HCT116 (cell line): ENCODE results near the gene TRPM3. TPM values are rescaled to one million over a fixed set of nuclear protein-coding genes. Genes with fewer than 3 reads are reported as not detected.
A peak's percentile ranks its signal among the peaks of the same experiment; 100 is the strongest.
"Not testable (repeated sequence)": the region's sequence is repeated elsewhere in the genome, so short reads cannot be mapped to it uniquely, and the experiment has no call there.

Experiments
- ATAC-seq: fragments of 200-7000 bp; cut with Tn5 transposase; 2 replicates; pipeline ENCODE4 v1.9.1; 2020; ENCODE audit warnings: mild to moderate bottlenecking, moderate library complexity
- BruUV-seq: library from RNA; stranded (reverse); fragments of 400-500 nt; replicated peaks from 2 replicates; lab custom pipeline; 2021; lab: Mats Ljungman, UMichigan
- CTCF ChIA-PET: fragments of 300-600 bp; sonication (Branson Sonifier 250); formaldehyde crosslinking; loops from one replicate; lab custom pipeline; 2021; ENCODE audit warnings: antibody characterized with exemption; lab: Charles Lee
- POLR2A ChIA-PET: fragments of 300-600, 350-600 bp; sonication (Branson Sonifier 250); formaldehyde crosslinking; loops from one replicate; lab custom pipeline; 2021; ENCODE audit warnings: antibody characterized with exemption; lab: Charles Lee
- RAD21 ChIA-PET, 2 experiments: fragments of 300-600 bp; sonication (Branson Sonifier 250); formaldehyde crosslinking; loops; one replicate each; lab custom pipeline; 2023; ENCODE audit warnings: low total read pairs in 2 of 2; ENCODE audit not compliant: uncharacterized antibody in 2 of 2, unreplicated experiment in 2 of 2, low non-redundant PET in 1 of 2; lab: Charles Lee
- DNase-seq: peaks from one replicate; pipeline ENCODE4 v3.0.0-alpha.2; 2010; ENCODE audit warnings: low read depth, low spot score
- H2AFZ ChIP-seq: fragments of 200-600 bp; shearing (Covaris generic), sonication (generic); 2 replicates; pipeline ENCODE4 v1.6.1; 2017; ENCODE audit warnings: low read depth, mixed run types, mixed read lengths, antibody characterized with exemption, low read length; ENCODE audit not compliant: poor library complexity, severe bottlenecking
- H3K27ac ChIP-seq: 2 replicates; pipeline ENCODE4 v1.5.1; 2012; ENCODE audit warnings: low read depth, low read length
- H3K27me3 ChIP-seq: fragments of 200-600 bp; sonication (generic); 2 replicates; pipeline ENCODE4 v1.6.1; 2016; ENCODE audit warnings: mixed run types, low read length, mixed read lengths; ENCODE audit not compliant: insufficient read depth
- H3K36me3 ChIP-seq, 2 experiments: fragments of 200-500 bp in 1 of 2; fragments of 200-600 bp in 1 of 2; sonication (Bioruptor generic) in 1 of 2; sonication (generic) in 1 of 2; 2 replicates each; pipeline versions ENCODE4 v1.5.1 to v1.6.1; 2014 to 2016; ENCODE audit warnings: low read length in 2 of 2, inconsistent platforms in 1 of 2, mixed read lengths in 1 of 2, mixed run types in 1 of 2; ENCODE audit not compliant: insufficient read depth in 2 of 2, control insufficient read depth in 1 of 2
- H3K4me1 ChIP-seq, 2 experiments: fragments of 200-600 bp in 1 of 2; sonication (generic) in 1 of 2; 2 replicates each; pipeline versions ENCODE4 v1.5.1 to v1.6.1; 2012 to 2017; ENCODE audit warnings: low read length in 2 of 2, inconsistent platforms in 1 of 2, mild to moderate bottlenecking in 1 of 2, mixed read lengths in 1 of 2, mixed run types in 1 of 2, moderate library complexity in 1 of 2; ENCODE audit not compliant: insufficient read depth in 2 of 2, control insufficient read depth in 1 of 2
- H3K4me2 ChIP-seq: fragments of 200-600 bp; sonication (generic); 2 replicates; pipeline ENCODE4 v1.6.1; 2017; ENCODE audit warnings: mixed run types, low read length, mixed read lengths
- H3K4me3 ChIP-seq, 2 experiments: fragments of 200-600 bp in 1 of 2; sonication (generic) in 1 of 2; replicated peaks in 1 of 2; 2 replicates each; pipeline ENCODE4 v1.5.1; 2011 to 2016; ENCODE audit warnings: low read length in 2 of 2, control low read depth in 1 of 2, low read depth in 1 of 2, mild to moderate bottlenecking in 1 of 2, mixed read lengths in 1 of 2, mixed run types in 1 of 2
- H3K79me2 ChIP-seq: fragments of 200-600 bp; sonication (generic); 2 replicates; pipeline ENCODE4 v1.6.1; 2017; ENCODE audit warnings: mild to moderate bottlenecking, mixed run types, low read length, moderate library complexity, mixed read lengths; ENCODE audit not compliant: insufficient read depth
- H3K9ac ChIP-seq: fragments of 200-600 bp; sonication (generic); 2 replicates; pipeline ENCODE4 v1.6.1; 2016; ENCODE audit warnings: low read length, mixed read lengths
- H3K9me2 ChIP-seq: fragments of 200-600 bp; sonication (generic), shearing (Covaris generic); 2 replicates; pipeline ENCODE4 v1.6.1; 2017; ENCODE audit warnings: mixed run types, mild to moderate bottlenecking, moderate library complexity; ENCODE audit not compliant: insufficient read depth
- H3K9me3 ChIP-seq, 2 experiments: fragments of 200-500 bp in 1 of 2; fragments of 200-600 bp in 1 of 2; sonication (Bioruptor generic) in 1 of 2; sonication (generic) in 1 of 2; 2 replicates each; pipeline ENCODE4 v1.6.1; 2014 to 2017; ENCODE audit warnings: low read length in 2 of 2, mixed read lengths in 2 of 2, inconsistent platforms in 1 of 2, low read depth in 1 of 2, mild to moderate bottlenecking in 1 of 2, mixed run types in 1 of 2, moderate library complexity in 1 of 2; ENCODE audit not compliant: control insufficient read depth in 1 of 2, insufficient read depth in 1 of 2
- H4K20me1 ChIP-seq: fragments of 200-600 bp; sonication (generic), shearing (Covaris generic); 2 replicates; pipeline ENCODE4 v1.6.1; 2017; ENCODE audit warnings: mixed run types, mild to moderate bottlenecking, moderate library complexity; ENCODE audit not compliant: insufficient read depth
- ELF1 ChIP-seq: IDR thresholded peaks from 2 replicates; pipeline ENCODE4 v1.6.1; 2012; ENCODE audit warnings: low read depth, borderline replicate concordance
- EZH2phosphoT487 ChIP-seq: fragments of 200-600 bp; IDR thresholded peaks from 2 replicates; pipeline ENCODE4 v1.6.1; 2018; ENCODE audit warnings: antibody characterized with exemption, borderline replicate concordance
- FOSL1 ChIP-seq: IDR thresholded peaks from 2 replicates; pipeline ENCODE4 v1.6.1; 2012; ENCODE audit warnings: low read depth
- JUND ChIP-seq: IDR thresholded peaks from 2 replicates; pipeline ENCODE4 v1.6.1; 2012
- RAD21 ChIP-seq: IDR thresholded peaks from 2 replicates; pipeline ENCODE4 v1.6.1; 2012; ENCODE audit warnings: low read depth, mild to moderate bottlenecking
- SIN3A ChIP-seq: IDR thresholded peaks from 2 replicates; pipeline ENCODE4 v1.6.1; 2012; ENCODE audit warnings: low read depth
- TCF7L2 ChIP-seq: IDR thresholded peaks from 2 replicates; pipeline ENCODE4 v1.7.0; 2011; ENCODE audit warnings: borderline replicate concordance, inconsistent platforms; ENCODE audit not compliant: insufficient read depth, insufficient read length; ENCODE audit errors: extremely low read depth
- ZFX ChIP-seq: fragments of 450-650 bp; IDR thresholded peaks from 2 replicates; pipeline ENCODE4 v1.6.1; 2017
- intact Hi-C: fragments of 100-400 bp; cut with micrococcal nuclease; formaldehyde crosslinking; loops from 2 replicates; pipeline ENCODE4 v1.10.0; 2022
- total RNA-seq: library from RNA; stranded (reverse); gene quantifications from one replicate; pipeline ENCODE4 v1.2.1, GENCODE V29; 2021; ENCODE audit not compliant: unreplicated experiment
- TF ChIP-seq, protein P1 (sequence below), 3 experiments: fragments of 200-600 bp in 1 of 3; sonication (generic) in 1 of 3; IDR thresholded peaks in 2 of 3; conservative IDR thresholded peaks in 1 of 3; 2 replicates each; pipeline ENCODE4 v1.5.1; 2012 to 2017; ENCODE audit warnings: low read depth in 2 of 3, low read length in 2 of 3, antibody characterized with exemption in 1 of 3, borderline replicate concordance in 1 of 3, control low read depth in 1 of 3, mild to moderate bottlenecking in 1 of 3, mixed read lengths in 1 of 3, mixed run types in 1 of 3, moderate library complexity in 1 of 3; ENCODE audit not compliant: insufficient read depth in 1 of 3

Gene TRPM3
- total RNA-seq, 1 experiment from 2014 or later = not detected

DNA sequence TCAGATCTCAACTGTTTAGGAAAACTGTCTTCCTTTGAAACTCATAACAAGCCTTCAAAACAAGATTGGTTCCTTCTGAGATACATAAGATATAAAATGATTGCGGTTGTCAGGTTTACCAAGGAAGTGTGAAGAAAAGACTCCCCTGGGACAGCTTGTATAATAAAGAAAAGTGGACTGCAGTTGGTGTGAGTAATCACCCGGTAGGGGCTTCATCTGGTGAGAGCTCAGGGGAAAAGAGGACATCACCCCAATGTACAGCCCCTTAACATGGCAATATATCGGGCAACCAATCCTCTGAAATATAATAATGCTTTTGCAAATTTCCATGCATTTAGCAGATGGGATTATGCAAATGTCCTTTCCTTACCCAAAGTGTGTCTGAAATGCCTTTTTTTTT lies 490.4 kb downstream of the TRPM3 start:
- BruUV-seq = no TSS peak
- H3K27ac ChIP-seq = no peak overlapping the region
- H3K9me3 ChIP-seq = no peaks in the 10 kb centered on the region
- H3K4me1 ChIP-seq = no peaks in the 10 kb centered on the region
- H3K4me3 ChIP-seq = no peak overlapping the region
- H3K36me3 ChIP-seq = no peaks in the 10 kb centered on the region
- TF ChIP-seq SIN3A (no peak), EZH2phosphoT487 (no peak), TCF7L2 (no peak), ELF1 (no peak), FOSL1 (no peak), JUND (no peak), ZFX (no peak)
- ChIA-PET RAD21 (no interaction called here), POLR2A (no interaction called here), CTCF (interaction anchor here (1.3 kb wide), 1 partner anchor 9 kb away, joined by 5 read pairs; no protein-coding TSS in a partner anchor)
- H3K9ac ChIP-seq = no peak overlapping the region
- intact Hi-C loops = loop anchor here (10.0 kb wide), 1 partner anchor 1184 kb away; no protein-coding TSS in a partner anchor
- DNase-seq = no peak
- ATAC-seq = no peak
- no peaks in the 10 kb centered on the region for H3K79me2 ChIP-seq
- no peak overlapping the region for H3K4me2 ChIP-seq
- H3K9me2 ChIP-seq = no peaks in the 10 kb centered on the region
- no peak overlapping the region for H2AFZ ChIP-seq
- no peaks in the 10 kb centered on the region for H4K20me1 ChIP-seq
- no peaks in the 10 kb centered on the region for H3K27me3 ChIP-seq

DNA sequence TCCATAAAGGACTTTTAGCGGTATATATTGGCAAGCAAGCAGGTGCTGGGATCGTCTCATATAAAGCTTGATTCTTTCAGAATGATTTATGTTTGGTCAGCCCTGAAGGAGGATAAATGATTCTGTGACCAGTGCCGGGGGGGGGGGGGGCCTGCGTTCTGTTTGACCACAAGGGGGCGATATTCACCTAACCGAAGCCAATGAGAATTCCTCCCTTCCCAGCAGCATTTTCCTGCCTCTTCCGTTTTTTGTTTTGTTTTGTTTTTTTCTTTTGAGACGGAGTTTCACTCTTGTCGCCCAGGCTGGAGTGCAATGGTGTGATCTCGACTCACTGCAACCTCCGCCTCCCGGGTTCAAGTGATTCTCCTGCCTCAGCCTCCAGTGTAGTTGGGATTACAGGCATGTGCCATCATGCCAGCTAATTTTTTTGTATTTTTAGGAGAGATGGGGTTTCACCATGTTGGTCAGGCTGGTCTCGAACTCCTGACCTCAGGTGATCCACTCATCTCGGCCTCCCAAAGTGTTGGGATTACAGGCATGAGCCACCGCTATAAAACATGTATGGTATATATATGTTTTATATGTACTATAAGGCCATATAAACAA lies 492.2 kb downstream of the TRPM3 start:
- RAD21 ChIA-PET, H3K79me2 ChIP-seq, H3K36me3 ChIP-seq, BruUV-seq, H3K4me1 ChIP-seq, H3K9me2 ChIP-seq, H3K9ac ChIP-seq, H4K20me1 ChIP-seq, intact Hi-C loops, H3K27ac ChIP-seq, POLR2A ChIA-PET, H3K9me3 ChIP-seq, H3K4me3 ChIP-seq, H3K27me3 ChIP-seq: not testable (repeated sequence)
- Histone ChIP-seq H3K4me2 (peak overlapping the region; percentile 36), H2AFZ (peak overlapping the region; percentile 88)
- CTCF ChIA-PET = interaction anchor here (1.0 to 1.3 kb wide), 4 partner anchors 9 to 707 kb away, joined by 3 to 10 read pairs (median 4); no protein-coding TSS in a partner anchor
- DNase-seq (peak; percentile 23), ATAC-seq (peak; percentile 89)
- peak; percentile 36 for TF ChIP-seq RAD21
- TF ChIP-seq, protein P1, sequence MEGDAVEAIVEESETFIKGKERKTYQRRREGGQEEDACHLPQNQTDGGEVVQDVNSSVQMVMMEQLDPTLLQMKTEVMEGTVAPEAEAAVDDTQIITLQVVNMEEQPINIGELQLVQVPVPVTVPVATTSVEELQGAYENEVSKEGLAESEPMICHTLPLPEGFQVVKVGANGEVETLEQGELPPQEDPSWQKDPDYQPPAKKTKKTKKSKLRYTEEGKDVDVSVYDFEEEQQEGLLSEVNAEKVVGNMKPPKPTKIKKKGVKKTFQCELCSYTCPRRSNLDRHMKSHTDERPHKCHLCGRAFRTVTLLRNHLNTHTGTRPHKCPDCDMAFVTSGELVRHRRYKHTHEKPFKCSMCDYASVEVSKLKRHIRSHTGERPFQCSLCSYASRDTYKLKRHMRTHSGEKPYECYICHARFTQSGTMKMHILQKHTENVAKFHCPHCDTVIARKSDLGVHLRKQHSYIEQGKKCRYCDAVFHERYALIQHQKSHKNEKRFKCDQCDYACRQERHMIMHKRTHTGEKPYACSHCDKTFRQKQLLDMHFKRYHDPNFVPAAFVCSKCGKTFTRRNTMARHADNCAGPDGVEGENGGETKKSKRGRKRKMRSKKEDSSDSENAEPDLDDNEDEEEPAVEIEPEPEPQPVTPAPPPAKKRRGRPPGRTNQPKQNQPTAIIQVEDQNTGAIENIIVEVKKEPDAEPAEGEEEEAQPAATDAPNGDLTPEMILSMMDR (IDR thresholded peaks at IDR 0.05 in 2 of 3, conservative IDR thresholded peaks at IDR 0.05 in 1 of 3; ENCODE audit: borderline replicate concordance in 1 of 3, insufficient read depth in 1 of 3, low read depth in 2 of 3, low read length in 2 of 3) = peak; percentile 20 to 77 (median 70); a peak in 4 of 6 replicates
